Measurements from ENCODE around the gene MMP19.
"Not testable (repeated sequence)": the region's sequence is repeated elsewhere in the genome, so short reads cannot be mapped to it uniquely, and the experiment has no call there.

Gene MMP19, protein sequence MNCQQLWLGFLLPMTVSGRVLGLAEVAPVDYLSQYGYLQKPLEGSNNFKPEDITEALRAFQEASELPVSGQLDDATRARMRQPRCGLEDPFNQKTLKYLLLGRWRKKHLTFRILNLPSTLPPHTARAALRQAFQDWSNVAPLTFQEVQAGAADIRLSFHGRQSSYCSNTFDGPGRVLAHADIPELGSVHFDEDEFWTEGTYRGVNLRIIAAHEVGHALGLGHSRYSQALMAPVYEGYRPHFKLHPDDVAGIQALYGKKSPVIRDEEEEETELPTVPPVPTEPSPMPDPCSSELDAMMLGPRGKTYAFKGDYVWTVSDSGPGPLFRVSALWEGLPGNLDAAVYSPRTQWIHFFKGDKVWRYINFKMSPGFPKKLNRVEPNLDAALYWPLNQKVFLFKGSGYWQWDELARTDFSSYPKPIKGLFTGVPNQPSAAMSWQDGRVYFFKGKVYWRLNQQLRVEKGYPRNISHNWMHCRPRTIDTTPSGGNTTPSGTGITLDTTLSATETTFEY

GRCh38 chr12:55842681-55843429 is at the start of gene MMP19:
TSS of gene MMP19 (minus strand) at chr12:55842936. CDS start at chr12:55842830, 106 bp downstream.
- DNase-seq (ENCODE audit: extremely low read depth in 1 of 2, low read depth in 1 of 2) = no peak

DNA sequence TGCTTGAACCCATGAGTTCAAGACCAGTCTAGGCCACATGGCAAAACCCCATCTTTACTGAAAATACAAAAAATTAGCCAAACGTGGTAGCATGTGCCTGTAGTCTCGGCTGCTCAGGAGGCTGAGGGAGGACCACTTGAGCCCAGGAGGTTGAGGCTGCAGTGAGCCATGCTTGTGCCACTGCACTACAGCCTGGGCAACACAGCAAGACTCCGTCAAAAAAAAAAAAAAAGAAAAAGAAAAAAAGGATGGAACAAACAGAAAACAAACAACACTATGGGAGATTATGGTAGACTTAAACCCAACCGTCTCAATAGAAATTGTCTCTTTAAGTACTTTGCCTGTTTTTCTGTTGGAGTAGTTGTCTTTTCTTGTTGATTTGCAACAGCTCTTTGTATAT is 48.6 kb upstream of the MMP19 start:
- no peak for DNase-seq (ENCODE audit: extremely low read depth in 1 of 2, low read depth in 1 of 2)

- DNase-seq (ENCODE audit: extremely low read depth in 1 of 2, low read depth in 1 of 2) = no peak
Measured at GRCh38 chr12:55885113-55885512, 42.4 kb upstream of the MMP19 start.

- no peak for DNase-seq (ENCODE audit: extremely low read depth in 1 of 2, low read depth in 1 of 2)
Measured at GRCh38 chr12:55877824-55878223, 35.1 kb upstream of the MMP19 start.

- DNase-seq (ENCODE audit: extremely low read depth in 1 of 2, low read depth in 1 of 2) = no peak
Measured at GRCh38 chr12:55875704-55876467, 33.1 kb upstream of the MMP19 start.

- no peak for DNase-seq (ENCODE audit: extremely low read depth in 1 of 2, low read depth in 1 of 2)
Measured at GRCh38 chr12:55874443-55874842, 31.7 kb upstream of the MMP19 start.

GRCh38 chr12:55866454-55867004 is 23.8 kb upstream of the MMP19 start:
- not testable (repeated sequence) for DNase-seq (ENCODE audit: extremely low read depth in 1 of 2, low read depth in 1 of 2)

GRCh38 chr12:55865327-55865726 is 22.6 kb upstream of the MMP19 start:
- no peak for DNase-seq (ENCODE audit: extremely low read depth in 1 of 2, low read depth in 1 of 2)

DNA sequence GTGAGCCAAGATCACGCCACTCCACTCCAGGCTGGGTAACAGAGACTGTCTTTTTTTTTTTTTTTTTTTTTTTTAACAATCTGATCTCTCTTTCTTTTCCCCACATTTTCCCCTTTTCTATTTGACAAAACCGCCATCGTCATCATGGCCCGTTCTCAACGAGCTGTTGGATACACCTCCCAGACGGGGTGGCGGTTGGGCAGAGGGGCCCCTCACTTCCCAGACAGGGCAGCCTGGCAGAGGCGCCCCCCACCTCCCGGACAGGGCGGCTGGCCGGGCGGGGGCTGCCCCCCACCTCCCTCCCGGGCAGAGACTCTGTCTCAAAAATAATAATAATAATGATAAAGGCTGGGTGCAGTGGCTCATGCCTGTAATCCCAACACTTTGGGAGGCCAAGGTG is 20.2 kb upstream of the MMP19 start:
- DNase-seq (ENCODE audit: extremely low read depth in 1 of 2, low read depth in 1 of 2) = not testable (repeated sequence)

- DNase-seq (ENCODE audit: extremely low read depth in 1 of 2, low read depth in 1 of 2) = no peak
Measured at GRCh38 chr12:55862286-55862685, 19.6 kb upstream of the MMP19 start.

DNA sequence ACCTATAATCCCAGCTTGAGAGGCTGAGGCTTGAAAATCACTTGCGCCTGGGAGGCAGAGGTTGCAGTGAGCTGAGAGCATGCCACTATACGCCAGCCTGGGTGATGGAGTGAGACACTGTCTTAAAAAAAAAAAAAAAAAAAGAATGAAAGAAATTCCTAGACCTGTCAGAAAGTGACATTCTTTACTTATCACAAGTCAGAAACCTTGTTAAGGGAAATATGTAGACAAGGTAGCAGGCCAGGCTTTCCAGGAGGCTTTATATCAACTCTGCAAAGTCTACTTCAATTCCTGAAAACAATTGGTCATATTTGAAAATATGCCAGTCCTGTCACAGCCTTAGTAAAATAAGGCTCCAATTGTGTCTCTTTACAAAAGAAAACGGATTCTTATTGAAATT is 19.1 kb upstream of the MMP19 start:
- no peak for DNase-seq (ENCODE audit: extremely low read depth in 1 of 2, low read depth in 1 of 2)

DNA sequence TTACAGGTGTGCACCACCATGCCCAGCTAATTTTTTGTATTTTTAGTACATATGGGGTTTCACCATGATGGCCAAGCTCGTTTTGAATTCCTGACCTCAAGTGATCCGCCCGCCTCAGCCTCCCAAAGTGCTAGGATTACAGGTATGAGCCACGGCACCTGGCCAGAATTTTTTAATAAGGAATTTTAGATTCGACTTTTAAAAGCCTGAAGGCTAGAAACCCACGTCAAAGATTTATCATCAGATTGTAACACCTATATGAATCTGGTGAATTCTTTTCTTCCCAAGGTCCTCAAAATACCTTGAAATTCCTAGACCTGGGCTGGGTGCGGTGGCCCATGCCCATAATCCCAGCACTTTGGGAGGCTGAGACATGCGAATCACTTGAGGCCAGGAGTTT is 18.7 kb upstream of the MMP19 start:
- DNase-seq (ENCODE audit: extremely low read depth in 1 of 2, low read depth in 1 of 2) = no peak

GRCh38 chr12:55852740-55853139 is 10.0 kb upstream of the MMP19 start:
- no peak for DNase-seq (ENCODE audit: extremely low read depth in 1 of 2, low read depth in 1 of 2)

GRCh38 chr12:55850893-55851292 is 8.2 kb upstream of the MMP19 start:
- no peak for DNase-seq (ENCODE audit: extremely low read depth in 1 of 2, low read depth in 1 of 2)

- DNase-seq (ENCODE audit: extremely low read depth in 1 of 2, low read depth in 1 of 2) = no peak
Measured at GRCh38 chr12:55850401-55850800, 7.7 kb upstream of the MMP19 start.

- DNase-seq (ENCODE audit: extremely low read depth in 1 of 2, low read depth in 1 of 2) = no peak
Measured at GRCh38 chr12:55849616-55850343, 7.0 kb upstream of the MMP19 start.

- DNase-seq (ENCODE audit: extremely low read depth in 1 of 2, low read depth in 1 of 2) = peak in 1 of 2 donors; percentile 34
Measured at GRCh38 chr12:55847603-55848291, 5.0 kb upstream of the MMP19 start.

DNA sequence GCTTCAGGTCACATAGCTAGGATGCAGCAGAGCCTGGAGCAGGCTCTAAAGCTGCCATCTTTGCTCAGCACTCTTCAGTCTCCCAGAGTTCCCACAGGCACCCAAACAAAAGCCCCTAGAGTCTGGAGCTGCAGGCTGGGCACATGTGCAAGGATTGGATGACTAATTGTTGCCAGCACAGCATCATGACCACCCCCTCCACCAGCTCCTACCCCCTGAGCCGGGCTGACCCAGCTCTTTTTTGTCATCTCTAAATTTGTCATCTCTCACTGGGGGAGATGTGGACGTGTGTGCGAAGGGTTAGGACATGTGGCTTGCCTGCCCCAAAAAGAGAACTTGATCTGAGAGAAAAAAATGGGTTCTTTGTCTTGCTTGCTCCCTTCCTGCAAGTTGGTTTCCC is 4.3 kb upstream of the MMP19 start:
- DNase-seq (ENCODE audit: extremely low read depth in 1 of 2, low read depth in 1 of 2) = peak in 1 of 2 donors; percentile 43

GRCh38 chr12:55845785-55846496 is 3.2 kb upstream of the MMP19 start:
- DNase-seq (ENCODE audit: extremely low read depth in 1 of 2, low read depth in 1 of 2) = no peak

Data from stimulated activated CD8-positive, alpha-beta memory T cell treated with anti-CD3 and anti-CD28 coated beads, Interleukin-7, amount 100 ng/mL, for 48 hours (primary cell).